Kidney (tissue), 14 donors: ENCODE results near the gene FZR1. TPM values are rescaled to one million over a fixed set of nuclear protein-coding genes. Genes with fewer than 3 reads are reported as not detected.

Experiments used
- DNase-seq, 5 donors: peaks; one replicate each; pipeline ENCODE4 v3.0.0-alpha.2; 2013 to 2020
- FAIRE-seq: peaks from 2 replicates; lab custom pipeline; 2012; peaks lifted over from hg19 to GRCh38; lab: Jason Lieb, UNC
- H3K27ac ChIP-seq, 2 donors: one replicate each; pipeline ENCODE4 v1.7.0; 2013; ENCODE audit warnings: low read depth in 2 of 2, low read length in 2 of 2, inconsistent platforms in 1 of 2
- H3K27me3 ChIP-seq: one replicate; pipeline ENCODE4 v1.7.1; 2013; ENCODE audit warnings: low read length, inconsistent platforms; ENCODE audit not compliant: control insufficient read depth, insufficient read depth
- H3K36me3 ChIP-seq, 3 donors: one replicate each; pipeline versions ENCODE4 v1.7.0 to v1.7.1; 2013; ENCODE audit warnings: low read length in 3 of 3, control low read depth in 1 of 3, inconsistent platforms in 1 of 3; ENCODE audit not compliant: insufficient read depth in 3 of 3, control insufficient read depth in 2 of 3
- H3K4me1 ChIP-seq, 3 donors: one replicate each; pipeline versions ENCODE4 v1.7.0 to v1.7.1; 2013; ENCODE audit warnings: low read length in 3 of 3, inconsistent platforms in 1 of 3, low read depth in 1 of 3; ENCODE audit not compliant: control insufficient read depth in 2 of 3, insufficient read depth in 2 of 3
- H3K4me3 ChIP-seq, 3 donors: one replicate each; pipeline versions ENCODE4 v1.7.0 to v1.8.1; 2013; ENCODE audit warnings: low read length in 3 of 3, control low read depth in 1 of 3, inconsistent platforms in 1 of 3
- H3K9ac ChIP-seq, 3 donors: one replicate each; pipeline versions ENCODE4 v1.7.0 to v1.7.1; 2013; ENCODE audit warnings: low read length in 3 of 3, control low read depth in 1 of 3, inconsistent platforms in 1 of 3
- H3K9me3 ChIP-seq, 3 donors: one replicate each; pipeline versions ENCODE4 v1.7.0 to v1.7.1; 2013; ENCODE audit warnings: low read length in 3 of 3, control low read depth in 1 of 3, inconsistent platforms in 1 of 3; ENCODE audit not compliant: control insufficient read depth in 2 of 3, insufficient read depth in 1 of 3
- CTCF ChIP-seq: IDR thresholded peaks from 3 replicates; pipeline ENCODE4 v1.5.1; 2012; ENCODE audit warnings: mild to moderate bottlenecking, moderate library complexity, borderline replicate concordance; ENCODE audit not compliant: insufficient read depth; ENCODE audit errors: extremely low read depth
- intact Hi-C: fragments of 100-400 bp; cut with DNase I; formaldehyde crosslinking; loops from one replicate; pipeline ENCODE4 v1.11.1; 2022
- polyA plus RNA-seq: library from polyadenylated mRNA; stranded (reverse); fragments of 350-450 nt; fragmentation: Illumina TruSeq; extraction: RNeasy Lipid Tissue Mini Kit (QIAGEN cat#74804); gene quantifications from one replicate; pipeline ENCODE4 v1.2.3, GENCODE V29; 2014; ENCODE audit warnings: low read depth, low replicate concordance; ENCODE audit not compliant: insufficient read depth
- total RNA-seq: library from RNA; stranded (reverse); fragmentation: NEBNext Ultra II Directional; extraction: Animal tissue kit (Norgen Biotek cat#: 25700); gene quantifications from one replicate; pipeline ENCODE4 v1.2.1, GENCODE V29; 2021
- donor health status: control.
- donor health status: control.
- donor health status: control.
- donor health status: control.
- donor health status: control.
- donor health status: DM: yes; HTN: yes; CAD: no.
- donor health status: Normal renal cell carcinoma (clear cell type).

FZR1 gene
- total and polyA plus RNA-seq, 2 donors from 2014 or later, result 28.4 to 48.0 TPM

DNA sequence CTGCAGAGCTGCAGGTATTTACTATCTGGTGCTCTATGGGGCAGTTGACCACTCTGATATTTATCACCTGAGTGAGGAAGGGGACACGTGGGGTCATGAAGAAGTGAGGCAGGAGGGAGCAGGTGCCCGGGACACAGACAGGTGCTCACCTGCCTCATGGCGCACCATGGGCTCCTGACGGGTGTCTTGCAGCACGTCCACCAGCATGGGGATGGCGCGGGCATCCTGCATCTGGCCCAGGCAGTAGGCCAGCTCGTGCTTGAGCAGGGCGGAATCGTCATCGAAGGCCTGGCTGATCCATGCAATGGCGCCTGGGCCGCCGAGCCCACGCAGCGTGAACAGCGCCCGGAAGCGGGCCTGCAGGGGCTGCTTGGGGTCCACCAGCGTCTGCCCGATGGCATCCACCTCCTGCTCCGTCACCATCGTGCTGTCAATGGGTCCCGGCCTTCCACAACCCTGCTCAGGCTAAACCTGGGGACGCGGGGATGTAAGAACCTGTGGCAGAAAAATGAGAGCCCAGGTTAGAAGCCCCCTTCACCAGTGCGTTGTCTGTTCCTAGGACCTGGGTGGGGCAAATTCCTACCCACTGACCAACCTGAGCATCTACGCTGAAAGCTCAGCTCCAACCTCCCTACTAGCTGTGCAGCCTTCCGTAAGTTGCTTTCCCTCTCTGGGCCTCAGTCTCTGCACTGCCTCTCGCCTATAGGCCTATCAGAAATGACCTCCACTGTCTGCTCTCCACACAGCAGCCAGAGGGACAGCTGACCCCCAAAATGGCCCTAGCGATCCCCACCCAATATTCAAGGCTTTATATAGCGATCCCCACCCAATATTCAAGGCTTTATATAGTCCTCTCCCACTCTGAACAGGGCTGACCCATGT is 9.5 kb upstream of the FZR1 start:
- no peak for DNase-seq
- Histone ChIP-seq H3K27ac (no peak overlapping the region), H3K4me1 (peaks cover 0 to 15% (median 4%) of the 10 kb centered on the region in 3 donors), H3K9me3 (no peaks in the 10 kb centered on the region), H3K9ac (no peak overlapping the region), H3K4me3 (no peak overlapping the region), H3K27me3 (no peaks in the 10 kb centered on the region), H3K36me3 (peaks cover 2 to 14% (median 3%) of the 10 kb centered on the region in 3 donors)
- intact Hi-C loops, result no loop called here
- no peak for TF ChIP-seq CTCF
- FAIRE-seq, result no peak

DNA sequence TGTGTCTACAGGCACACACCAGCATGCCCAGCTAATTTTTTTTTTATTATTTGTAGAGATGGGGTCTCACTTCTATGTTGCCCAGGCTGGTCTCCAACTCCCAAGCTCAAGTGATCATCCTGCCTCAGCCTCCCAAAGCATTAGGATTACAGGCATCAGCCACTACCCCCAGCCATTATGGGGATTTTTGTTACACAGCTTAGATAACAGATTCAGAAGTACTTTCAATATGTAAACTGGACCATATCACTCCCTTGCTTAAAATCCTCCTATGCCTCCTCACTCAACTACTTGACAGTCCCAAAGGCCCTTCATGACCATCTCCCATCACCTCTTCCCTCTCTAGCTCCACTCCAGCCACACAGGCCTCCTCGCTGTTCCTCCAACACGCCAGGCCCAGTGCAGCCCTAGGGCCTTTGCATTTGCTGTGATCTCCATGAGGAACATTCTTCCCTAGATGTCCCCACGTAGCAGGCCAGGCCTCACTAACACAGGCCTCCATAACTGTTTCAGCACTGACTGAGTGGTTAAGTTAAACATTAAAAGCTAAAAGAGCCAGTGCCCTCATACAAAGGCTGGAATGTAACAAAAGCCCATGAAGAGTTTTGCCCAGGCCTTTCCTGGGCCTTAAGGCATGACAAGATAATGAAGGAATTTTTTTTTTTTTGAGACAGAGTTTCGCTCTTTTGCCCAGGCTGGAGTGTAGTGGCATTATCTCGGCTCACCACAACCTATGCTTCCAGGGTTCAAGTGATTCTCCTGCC is 8.2 kb upstream of the FZR1 start:
- Histone ChIP-seq H3K4me1 (peaks cover 0 to 15% (median 4%) of the 10 kb centered on the region in 3 donors), H3K27me3 (no peaks in the 10 kb centered on the region), H3K9ac (no peak overlapping the region), H3K27ac (no peak overlapping the region), H3K36me3 (peaks cover 2 to 10% (median 3%) of the 10 kb centered on the region in 3 donors), H3K4me3 (no peak overlapping the region), H3K9me3 (no peaks in the 10 kb centered on the region)
- TF ChIP-seq CTCF, result no peak
- FAIRE-seq, result no peak
- no peak for DNase-seq
- intact Hi-C loops, result no loop called here

- H3K4me1 ChIP-seq, result peaks cover 0 to 15% (median 4%) of the 10 kb centered on the region in 3 donors
- H3K27ac ChIP-seq, result peak overlapping the region; percentile 88 to 99
- FAIRE-seq, result no peak
- peak overlapping the region; percentile 66 to 92 (median 89) for H3K9ac ChIP-seq
- no peaks in the 10 kb centered on the region for H3K9me3 ChIP-seq
- H3K4me3 ChIP-seq, result peak overlapping the region; percentile 84 to 96 (median 94)
- H3K36me3 ChIP-seq, result peaks cover 2 to 7% (median 3%) of the 10 kb centered on the region in 3 donors
- no peak for DNase-seq
- TF ChIP-seq CTCF, result no peak
- no peaks in the 10 kb centered on the region for H3K27me3 ChIP-seq
- intact Hi-C loops, result no loop called here
Observed at GRCh38 chr19:3499738-3500428, 6.2 kb upstream of the FZR1 start.
